GM12801 (cell line): Measurements from ENCODE around the gene CPNE5.

Experiments used
- TF ChIP-seq, protein P1 (sequence below): IDR thresholded peaks from one replicate; pipeline ENCODE4 v1.5.1; 2011; ENCODE audit warnings: control low read depth; ENCODE audit not compliant: insufficient read length; ENCODE audit errors: extremely low read depth

The CPNE5 gene

DNA sequence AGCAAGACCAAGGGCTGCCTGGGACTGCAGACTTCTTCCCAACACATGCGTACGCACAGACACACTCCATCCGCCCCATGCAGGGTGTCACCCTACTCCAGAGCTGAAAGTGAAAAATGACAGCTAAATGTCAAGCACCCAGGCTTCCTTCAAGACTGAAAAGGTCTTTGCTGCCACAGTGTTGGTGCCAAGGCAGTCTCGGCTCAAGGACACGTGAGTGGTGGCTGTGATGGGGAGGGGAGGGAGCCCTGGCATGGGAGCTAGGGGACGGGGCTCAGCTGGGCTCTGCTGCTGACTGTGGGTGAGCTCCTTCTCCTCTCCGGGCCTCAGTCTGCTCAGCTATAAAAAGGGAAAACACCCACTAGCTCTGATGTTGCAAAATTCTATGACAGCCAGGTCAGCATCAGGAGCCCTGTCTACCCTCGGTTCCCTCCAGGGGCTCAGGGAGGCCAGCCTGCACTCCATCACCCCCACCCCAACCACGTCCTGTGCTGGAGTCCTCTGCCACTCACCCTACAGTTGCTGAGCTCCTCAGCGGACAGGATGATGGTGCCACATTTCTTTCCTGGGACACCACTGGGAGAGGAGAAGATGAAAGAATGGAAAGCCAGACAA, 47.6 kb downstream of the CPNE5 start:
- TF ChIP-seq, protein P1, sequence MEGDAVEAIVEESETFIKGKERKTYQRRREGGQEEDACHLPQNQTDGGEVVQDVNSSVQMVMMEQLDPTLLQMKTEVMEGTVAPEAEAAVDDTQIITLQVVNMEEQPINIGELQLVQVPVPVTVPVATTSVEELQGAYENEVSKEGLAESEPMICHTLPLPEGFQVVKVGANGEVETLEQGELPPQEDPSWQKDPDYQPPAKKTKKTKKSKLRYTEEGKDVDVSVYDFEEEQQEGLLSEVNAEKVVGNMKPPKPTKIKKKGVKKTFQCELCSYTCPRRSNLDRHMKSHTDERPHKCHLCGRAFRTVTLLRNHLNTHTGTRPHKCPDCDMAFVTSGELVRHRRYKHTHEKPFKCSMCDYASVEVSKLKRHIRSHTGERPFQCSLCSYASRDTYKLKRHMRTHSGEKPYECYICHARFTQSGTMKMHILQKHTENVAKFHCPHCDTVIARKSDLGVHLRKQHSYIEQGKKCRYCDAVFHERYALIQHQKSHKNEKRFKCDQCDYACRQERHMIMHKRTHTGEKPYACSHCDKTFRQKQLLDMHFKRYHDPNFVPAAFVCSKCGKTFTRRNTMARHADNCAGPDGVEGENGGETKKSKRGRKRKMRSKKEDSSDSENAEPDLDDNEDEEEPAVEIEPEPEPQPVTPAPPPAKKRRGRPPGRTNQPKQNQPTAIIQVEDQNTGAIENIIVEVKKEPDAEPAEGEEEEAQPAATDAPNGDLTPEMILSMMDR: no peak

DNA sequence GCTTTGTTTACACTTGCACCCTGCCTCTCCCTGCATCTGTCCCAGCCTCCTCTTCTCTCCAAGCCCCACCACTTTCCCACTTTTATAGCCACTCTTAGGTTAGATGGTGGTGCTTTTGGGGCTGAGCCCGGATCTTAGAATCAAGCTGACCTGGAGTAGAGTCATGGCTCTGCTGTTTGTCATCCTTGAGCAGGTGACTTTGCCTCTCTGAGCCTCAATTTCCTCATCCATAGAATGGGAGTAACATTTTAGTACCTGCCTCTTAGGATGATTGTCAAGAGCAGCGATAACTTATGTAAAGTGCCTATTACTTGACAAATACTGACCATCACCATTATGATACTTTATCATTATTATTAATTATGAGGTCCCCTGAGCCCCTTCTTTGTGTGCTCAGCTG, 48.2 kb downstream of the CPNE5 start:
- TF ChIP-seq, protein P1: no peak

DNA sequence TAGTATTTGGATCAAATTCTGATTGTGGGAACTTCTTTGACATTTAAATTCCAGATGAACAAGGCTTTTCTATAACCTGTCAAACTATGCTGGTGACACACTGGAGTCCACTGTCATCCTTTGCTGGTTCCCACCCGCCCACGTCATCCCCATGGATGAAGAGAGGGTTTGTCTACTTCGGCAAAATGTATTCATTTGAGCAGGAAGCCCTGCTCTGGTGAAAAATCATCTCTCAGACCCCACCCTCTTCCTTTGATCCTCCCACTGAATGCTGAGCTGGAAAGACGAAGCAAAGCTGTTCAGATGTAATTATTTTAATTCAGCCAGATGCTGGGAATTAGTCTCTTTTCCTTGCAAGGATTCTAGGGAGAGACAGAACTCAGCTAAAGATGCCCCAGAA, 50.5 kb downstream of the CPNE5 start:
- TF ChIP-seq, protein P1: no peak

DNA sequence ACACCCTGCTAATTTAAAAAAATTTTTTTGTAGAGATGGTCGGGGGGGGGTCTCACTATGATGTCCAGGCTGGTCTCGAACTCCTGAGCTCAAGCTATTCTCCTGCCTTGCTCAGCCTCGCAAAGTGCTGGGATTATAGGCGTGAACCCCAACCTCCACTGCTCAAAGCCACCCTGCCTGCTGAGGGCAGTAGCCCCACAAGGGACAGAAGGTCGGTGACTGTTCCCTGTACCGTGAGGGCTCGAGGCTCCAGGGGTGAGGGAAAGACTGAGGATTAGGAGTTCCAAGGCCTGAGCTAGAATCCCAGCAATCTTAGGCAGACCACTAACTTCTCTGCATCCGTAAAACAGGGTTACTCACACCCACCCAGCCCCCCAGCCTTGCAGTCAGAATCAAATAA, 51.1 kb downstream of the CPNE5 start:
- TF ChIP-seq, protein P1: no peak

DNA sequence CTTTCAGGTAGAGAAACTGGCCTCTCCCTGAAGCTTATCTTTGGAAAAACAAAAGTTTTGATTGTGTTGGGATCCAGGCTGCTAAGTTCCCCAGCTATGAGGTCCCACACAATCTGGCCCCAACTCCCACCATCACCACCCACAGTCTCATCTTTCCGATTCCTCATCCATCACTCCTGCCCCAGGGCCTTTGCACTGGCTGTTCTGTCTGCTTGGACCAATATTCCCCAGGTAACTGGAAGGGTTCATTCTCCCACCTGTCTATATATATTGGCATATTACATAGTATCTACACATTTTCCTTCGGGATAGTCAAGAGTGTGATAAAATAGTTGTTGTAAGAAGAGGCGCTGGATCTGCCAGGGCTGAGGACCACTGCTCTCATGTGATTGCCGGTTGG, 52.0 kb downstream of the CPNE5 start:
- TF ChIP-seq, protein P1: no peak

DNA sequence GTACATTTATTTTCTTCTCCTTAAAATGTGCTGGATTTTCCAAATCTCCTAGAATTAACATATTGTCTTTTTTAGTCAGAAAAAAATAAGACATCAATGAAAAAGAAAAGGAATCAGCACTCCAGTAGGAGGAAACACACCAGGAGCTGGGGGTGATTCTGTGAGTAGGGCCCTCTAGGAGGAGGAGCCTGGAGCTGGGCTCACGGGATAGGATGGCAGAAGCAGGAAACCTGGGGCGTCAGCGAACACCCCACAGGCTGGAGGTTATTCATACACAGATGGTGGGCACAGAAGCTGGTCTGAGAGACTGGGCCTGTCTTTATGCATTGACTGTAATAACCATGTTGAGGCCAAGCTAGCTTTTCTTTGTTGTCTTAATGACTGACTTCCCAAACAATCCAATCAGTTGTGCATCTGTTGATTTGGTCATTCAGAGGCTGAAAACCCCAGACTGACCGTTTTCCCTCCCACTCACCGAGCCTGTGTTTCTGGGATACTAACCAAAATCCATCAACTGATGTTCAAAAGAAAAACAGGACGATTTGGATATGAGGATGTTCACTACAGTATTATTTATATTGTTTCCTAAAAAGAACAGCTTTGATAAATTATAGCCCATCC, 53.1 kb downstream of the CPNE5 start:
- TF ChIP-seq, protein P1: no peak

DNA sequence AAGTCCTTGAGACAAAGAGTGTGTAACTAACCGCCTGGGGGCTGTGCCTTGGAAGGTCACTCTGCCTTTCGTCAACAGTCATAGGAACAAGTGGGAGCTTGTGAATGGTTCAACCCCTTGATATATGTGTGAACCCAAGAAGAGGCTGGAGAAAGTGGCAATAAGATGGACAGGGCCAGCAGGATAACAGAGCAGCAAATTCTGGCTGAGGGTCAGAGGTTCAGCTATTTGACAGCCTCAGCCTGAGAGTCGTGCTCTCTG, 54.9 kb downstream of the CPNE5 start:
- TF ChIP-seq, protein P1: no peak
